GM19468 (cell line): ENCODE results near the gene RASD2.

ENCODE experiments used
- ATAC-seq: cut with Tn5 transposase; IDR thresholded peaks from one replicate; pipeline ENCODE4 v1.9.1; 2021; ENCODE audit warnings: mild to moderate bottlenecking, moderate library complexity, moderate number of reproducible peaks; ENCODE audit not compliant: unreplicated experiment; ENCODE audit errors: extremely low read depth

Gene RASD2

GRCh38 chr22:35578836-35579575, 38.4 kb downstream of the RASD2 start:
- no peak for ATAC-seq

GRCh38 chr22:35580351-35581022, 39.9 kb downstream of the RASD2 start:
- ATAC-seq: no peak

GRCh38 chr22:35581023-35581413, 40.4 kb downstream of the RASD2 start:
- ATAC-seq: no peak

- no peak for ATAC-seq
These were observed 41.7 kb downstream of the RASD2 start for GRCh38 chr22:35582218-35582860.

GRCh38 chr22:35582861-35583670, 42.4 kb downstream of the RASD2 start:
- ATAC-seq: no peak

- no peak for ATAC-seq
These were observed 46.1 kb downstream of the RASD2 start for GRCh38 chr22:35586771-35587170.

- ATAC-seq: no peak
These were observed 46.8 kb downstream of the RASD2 start for GRCh38 chr22:35587447-35587870.

GRCh38 chr22:35587896-35588295, 47.3 kb downstream of the RASD2 start:
- ATAC-seq: no peak

GRCh38 chr22:35589071-35589755, 48.6 kb downstream of the RASD2 start:
- no peak for ATAC-seq

- ATAC-seq: no peak
These were observed 49.1 kb downstream of the RASD2 start for GRCh38 chr22:35589756-35590093.

GRCh38 chr22:35590634-35591295, 50.1 kb downstream of the RASD2 start:
- ATAC-seq: no peak

- ATAC-seq: no peak
These were observed 51.2 kb downstream of the RASD2 start for GRCh38 chr22:35591714-35592417.

- ATAC-seq: no peak
These were observed 51.9 kb downstream of the RASD2 start for GRCh38 chr22:35592418-35592967.

- no peak for ATAC-seq
These were observed 52.6 kb downstream of the RASD2 start for GRCh38 chr22:35593071-35593890.

GRCh38 chr22:35593891-35594470, 53.4 kb downstream of the RASD2 start:
- no peak for ATAC-seq

GRCh38 chr22:35594686-35595085, 54.1 kb downstream of the RASD2 start:
- ATAC-seq: no peak

- ATAC-seq: no peak
These were observed 56.2 kb downstream of the RASD2 start for GRCh38 chr22:35596821-35597220.
